DND-41 (cell line): Measurements from ENCODE around the gene CD8B.

Source experiments
- EZH2 ChIP-seq: IDR thresholded peaks from 3 replicates; pipeline ENCODE4 v1.6.1; 2012; ENCODE audit warnings: borderline replicate concordance, low read depth, mild to moderate bottlenecking, moderate library complexity, low read length, inconsistent platforms; ENCODE audit not compliant: severe bottlenecking
- TF ChIP-seq, protein P1 (sequence below): IDR thresholded peaks from 2 replicates; pipeline ENCODE4 v1.5.1; 2012; ENCODE audit warnings: borderline replicate concordance, low read length, moderate library complexity, mild to moderate bottlenecking; ENCODE audit not compliant: poor library complexity, severe bottlenecking; ENCODE audit errors: extremely low read depth

DNA sequence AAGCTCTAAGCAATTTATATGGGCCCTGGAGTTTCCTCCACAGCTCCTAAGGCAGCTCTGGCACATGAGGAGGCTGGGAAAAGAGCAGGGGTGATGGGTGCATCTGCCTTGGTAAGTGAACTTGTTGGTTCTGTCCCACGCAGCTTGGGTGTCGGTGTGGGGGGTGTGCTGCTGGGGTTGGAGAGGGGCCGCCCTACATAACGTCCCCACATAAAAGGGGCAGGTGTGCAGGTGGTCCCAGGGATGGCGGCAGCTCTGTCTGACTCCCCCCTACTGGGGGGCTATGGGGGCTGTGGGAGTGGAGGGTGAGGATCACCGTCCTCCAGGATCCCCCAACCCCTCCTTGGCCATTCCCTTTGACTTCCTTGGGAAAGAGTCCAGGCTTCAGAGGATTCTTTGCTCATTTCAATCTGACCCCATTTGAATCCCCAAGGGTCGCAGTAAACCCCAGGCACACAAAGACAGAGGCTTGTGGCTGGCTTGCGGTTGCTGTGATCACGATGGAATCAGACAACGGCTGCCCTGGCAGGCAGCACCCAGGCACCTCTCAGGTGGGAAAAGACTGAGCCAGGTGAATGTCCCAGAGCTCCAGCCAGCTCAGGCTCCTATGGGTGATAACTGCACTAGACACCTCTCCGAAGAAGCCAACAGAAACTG lies 36.5 kb downstream of the CD8B start:
- TF ChIP-seq, protein P1, sequence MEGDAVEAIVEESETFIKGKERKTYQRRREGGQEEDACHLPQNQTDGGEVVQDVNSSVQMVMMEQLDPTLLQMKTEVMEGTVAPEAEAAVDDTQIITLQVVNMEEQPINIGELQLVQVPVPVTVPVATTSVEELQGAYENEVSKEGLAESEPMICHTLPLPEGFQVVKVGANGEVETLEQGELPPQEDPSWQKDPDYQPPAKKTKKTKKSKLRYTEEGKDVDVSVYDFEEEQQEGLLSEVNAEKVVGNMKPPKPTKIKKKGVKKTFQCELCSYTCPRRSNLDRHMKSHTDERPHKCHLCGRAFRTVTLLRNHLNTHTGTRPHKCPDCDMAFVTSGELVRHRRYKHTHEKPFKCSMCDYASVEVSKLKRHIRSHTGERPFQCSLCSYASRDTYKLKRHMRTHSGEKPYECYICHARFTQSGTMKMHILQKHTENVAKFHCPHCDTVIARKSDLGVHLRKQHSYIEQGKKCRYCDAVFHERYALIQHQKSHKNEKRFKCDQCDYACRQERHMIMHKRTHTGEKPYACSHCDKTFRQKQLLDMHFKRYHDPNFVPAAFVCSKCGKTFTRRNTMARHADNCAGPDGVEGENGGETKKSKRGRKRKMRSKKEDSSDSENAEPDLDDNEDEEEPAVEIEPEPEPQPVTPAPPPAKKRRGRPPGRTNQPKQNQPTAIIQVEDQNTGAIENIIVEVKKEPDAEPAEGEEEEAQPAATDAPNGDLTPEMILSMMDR = no peak
- no peak for TF ChIP-seq EZH2
